HG03159 (cell line): ENCODE measurements around the gene TFAP2E.

Experiments
- ATAC-seq: cut with Tn5 transposase; IDR thresholded peaks from one replicate; pipeline ENCODE4 v1.9.1; 2021; ENCODE audit warnings: mild to moderate bottlenecking, moderate library complexity; ENCODE audit not compliant: unreplicated experiment

TFAP2E gene

GRCh38 chr1:35573198-35574124 lies at the start of gene TFAP2E:
Gene TFAP2E, plus strand, starts transcription at chr1:35573314. Its CDS starts 264 bp downstream, at chr1:35573578.
- no peak for ATAC-seq

GRCh38 chr1:35524106-35524505 lies 49.0 kb upstream of the TFAP2E start:
- no peak for ATAC-seq

GRCh38 chr1:35530168-35530567 lies 42.9 kb upstream of the TFAP2E start:
- ATAC-seq, result no peak

- ATAC-seq, result no peak
These were observed 42.2 kb upstream of the TFAP2E start for GRCh38 chr1:35530946-35531345.

- no peak for ATAC-seq
These were observed 41.7 kb upstream of the TFAP2E start for GRCh38 chr1:35531368-35531767.

- ATAC-seq, result no peak
These were observed 40.5 kb upstream of the TFAP2E start for GRCh38 chr1:35532497-35533223.

GRCh38 chr1:35533586-35533985 lies 39.5 kb upstream of the TFAP2E start:
- no peak for ATAC-seq

- ATAC-seq, result no peak
These were observed 37.9 kb upstream of the TFAP2E start for GRCh38 chr1:35535243-35535642.

GRCh38 chr1:35536556-35537162 lies 36.5 kb upstream of the TFAP2E start:
- no peak for ATAC-seq

- no peak for ATAC-seq
These were observed 35.3 kb upstream of the TFAP2E start for GRCh38 chr1:35537806-35538205.

GRCh38 chr1:35539073-35539823 lies 33.9 kb upstream of the TFAP2E start:
- no peak for ATAC-seq

- ATAC-seq, result no peak
These were observed 33.3 kb upstream of the TFAP2E start for GRCh38 chr1:35539824-35540261.

- no peak for ATAC-seq
These were observed 28.1 kb upstream of the TFAP2E start for GRCh38 chr1:35544976-35545375.

GRCh38 chr1:35546614-35547013 lies 26.5 kb upstream of the TFAP2E start:
- no peak for ATAC-seq

GRCh38 chr1:35553851-35554250 lies 19.3 kb upstream of the TFAP2E start:
- ATAC-seq, result no peak

GRCh38 chr1:35554266-35555211 lies 18.6 kb upstream of the TFAP2E start:
- no peak for ATAC-seq

GRCh38 chr1:35555212-35555584 lies 17.9 kb upstream of the TFAP2E start:
- ATAC-seq, result no peak

GRCh38 chr1:35555601-35556477 lies 17.3 kb upstream of the TFAP2E start:
- ATAC-seq, result no peak
